SU-DHL-6 (cell line): ENCODE data around the gene VKORC1L1.

Source experiments
- CTCF ChIP-seq: fragments of 200-600 bp; sonication (generic); IDR thresholded peaks from one replicate; pipeline ENCODE4 v1.5.1; 2017; ENCODE audit warnings: antibody characterized with exemption, mild to moderate bottlenecking, low read length, moderate library complexity; ENCODE audit not compliant: insufficient read depth, poor library complexity, severe bottlenecking
- EZH2phosphoT487 ChIP-seq: fragments of 200-600 bp; sonication (generic), shearing (Covaris generic); conservative IDR thresholded peaks from 2 replicates; pipeline ENCODE4 v1.6.1; 2018; ENCODE audit warnings: mild to moderate bottlenecking, antibody characterized with exemption, low read length, moderate library complexity, mixed read lengths

GRCh38 chr7:65953001-65953720, 80.3 kb downstream of the VKORC1L1 start:
- no peak for TF ChIP-seq EZH2phosphoT487
- no peak for TF ChIP-seq CTCF
